NCI-H1417 (cell line): ENCODE data around the gene REN.
A peak's percentile ranks its signal among the peaks of the same experiment; 100 is the strongest.

Source experiments
- DNase-seq, 3 experiments: peaks; one replicate each; lab custom pipeline; 2025; lab: John Stamatoyannopoulos, UW

The REN gene

DNA sequence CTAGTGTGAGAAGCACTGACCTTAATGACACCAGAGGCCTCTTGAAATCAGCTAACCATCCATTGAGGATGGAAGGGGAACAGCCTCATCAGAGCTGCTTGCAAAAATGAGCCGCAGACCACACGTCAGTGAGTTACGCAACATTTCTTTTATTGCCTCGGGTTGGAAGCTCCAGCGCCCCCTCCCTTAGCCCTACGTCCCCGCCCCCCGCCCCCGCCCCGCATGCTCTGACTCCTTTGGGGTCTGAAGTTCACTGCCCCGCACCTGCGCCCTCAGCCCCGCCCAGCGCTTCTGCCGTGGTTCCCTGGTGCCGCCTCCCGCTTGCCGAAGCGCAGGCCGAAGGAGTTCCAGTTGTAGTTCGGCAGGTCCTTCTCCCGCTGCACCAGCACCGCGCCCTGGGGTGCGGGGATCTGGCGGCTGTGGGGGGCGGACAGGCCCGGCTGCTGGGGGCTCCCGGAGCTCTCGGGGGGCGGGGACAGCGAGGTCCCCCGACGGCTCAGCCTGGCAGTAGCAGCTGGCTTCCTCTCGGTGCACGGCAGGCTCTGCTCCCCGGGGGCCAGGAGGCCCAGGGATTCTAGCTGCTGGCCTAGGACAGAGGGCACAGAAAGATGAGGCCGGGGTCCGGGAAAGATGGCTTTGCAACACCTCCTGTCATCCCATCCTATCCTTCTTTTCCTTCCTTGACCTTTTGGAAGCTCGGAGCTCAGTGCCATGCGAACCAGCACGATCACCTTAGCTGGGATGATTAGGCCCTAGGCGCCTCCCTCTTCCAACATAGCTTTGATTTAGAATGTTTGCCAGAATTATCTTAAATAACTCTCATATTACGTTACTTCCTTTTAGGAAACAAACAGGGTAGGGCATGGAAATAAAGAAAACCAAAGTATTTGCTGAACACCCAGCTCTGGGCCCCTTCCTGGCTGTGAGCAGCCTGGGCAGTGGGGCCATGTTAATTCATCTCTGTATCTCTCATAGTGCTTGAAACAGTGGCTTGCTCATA lies 24.4 kb upstream of the REN start:
- peak in 1 of 3 experiments; percentile 25 for DNase-seq

DNA sequence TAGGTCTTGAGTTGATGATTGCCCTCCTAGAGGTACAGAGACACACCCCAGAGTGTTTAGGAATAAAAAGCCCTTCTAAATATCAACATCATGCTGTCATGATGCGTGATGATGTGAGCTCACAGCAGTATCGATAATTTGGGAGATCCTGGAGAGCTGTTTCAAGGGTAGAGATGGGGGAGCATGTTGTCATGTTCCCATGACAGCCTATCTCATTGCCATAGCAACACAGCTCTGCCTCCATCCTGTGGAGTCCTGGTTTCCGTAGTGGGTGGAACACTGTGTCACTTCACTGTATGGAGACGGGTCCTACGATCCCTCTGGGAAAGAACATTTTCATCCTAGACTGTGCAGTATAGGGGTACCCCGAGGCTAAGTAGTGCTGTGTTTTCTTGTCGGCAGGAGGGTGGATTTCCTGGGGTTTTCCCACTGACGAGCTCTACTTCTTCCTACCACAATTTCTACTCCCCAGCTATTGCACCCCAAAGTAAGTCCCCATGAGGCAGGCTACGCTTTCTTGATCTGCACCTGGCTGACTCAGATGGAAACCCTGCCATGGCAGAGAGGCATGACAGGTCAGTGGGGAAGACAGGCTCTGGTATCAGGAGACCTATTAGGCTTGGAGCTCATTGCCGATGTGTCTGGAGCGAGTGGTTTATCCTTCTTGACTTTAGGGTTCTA lies 23.0 kb upstream of the REN start:
- peak in 1 of 3 experiments; percentile 78 for DNase-seq

DNA sequence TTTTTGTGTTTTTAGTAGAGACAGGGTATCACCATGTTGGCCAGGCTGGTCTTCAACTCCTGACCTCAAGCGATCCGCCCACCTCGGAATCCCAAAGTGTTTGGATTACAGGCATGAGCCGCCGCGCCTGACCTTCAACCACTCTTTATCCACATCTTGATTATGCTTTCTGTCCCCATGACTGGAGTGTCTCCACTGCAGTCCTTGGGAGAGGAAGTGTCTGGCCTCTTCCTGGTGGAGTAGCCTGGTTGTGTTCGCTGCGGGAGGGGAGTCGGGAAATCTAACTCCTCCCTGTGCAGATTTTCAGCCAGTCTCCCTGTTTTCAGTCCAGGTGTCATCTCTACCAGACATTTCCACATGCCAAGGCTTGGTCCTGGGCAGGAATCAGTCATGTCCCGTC lies 20.5 kb upstream of the REN start:
- no peak for DNase-seq

DNA sequence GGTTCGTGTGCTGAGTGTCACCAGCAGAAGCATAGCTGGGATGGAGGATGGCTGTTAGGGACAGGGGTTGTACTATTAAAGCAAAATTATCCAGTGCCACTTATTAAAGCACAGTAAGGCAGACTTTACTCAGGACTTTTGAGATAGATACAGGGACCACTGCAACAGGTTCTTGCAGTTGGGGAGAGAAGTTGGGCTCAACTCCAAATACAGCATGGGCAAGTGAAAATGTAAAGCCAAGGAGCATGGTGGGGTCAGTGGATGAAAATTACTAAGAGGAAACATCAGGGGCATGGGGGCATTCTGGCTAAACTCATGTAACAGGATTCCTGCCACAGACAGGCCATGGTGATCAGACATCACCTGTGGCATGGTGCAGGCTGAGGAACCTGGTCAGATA lies 15.0 kb upstream of the REN start:
- DNase-seq = no peak

GRCh38 chr1:204180133-204180532 lies 14.0 kb upstream of the REN start:
- peak in 1 of 3 experiments; percentile 16 for DNase-seq

DNA sequence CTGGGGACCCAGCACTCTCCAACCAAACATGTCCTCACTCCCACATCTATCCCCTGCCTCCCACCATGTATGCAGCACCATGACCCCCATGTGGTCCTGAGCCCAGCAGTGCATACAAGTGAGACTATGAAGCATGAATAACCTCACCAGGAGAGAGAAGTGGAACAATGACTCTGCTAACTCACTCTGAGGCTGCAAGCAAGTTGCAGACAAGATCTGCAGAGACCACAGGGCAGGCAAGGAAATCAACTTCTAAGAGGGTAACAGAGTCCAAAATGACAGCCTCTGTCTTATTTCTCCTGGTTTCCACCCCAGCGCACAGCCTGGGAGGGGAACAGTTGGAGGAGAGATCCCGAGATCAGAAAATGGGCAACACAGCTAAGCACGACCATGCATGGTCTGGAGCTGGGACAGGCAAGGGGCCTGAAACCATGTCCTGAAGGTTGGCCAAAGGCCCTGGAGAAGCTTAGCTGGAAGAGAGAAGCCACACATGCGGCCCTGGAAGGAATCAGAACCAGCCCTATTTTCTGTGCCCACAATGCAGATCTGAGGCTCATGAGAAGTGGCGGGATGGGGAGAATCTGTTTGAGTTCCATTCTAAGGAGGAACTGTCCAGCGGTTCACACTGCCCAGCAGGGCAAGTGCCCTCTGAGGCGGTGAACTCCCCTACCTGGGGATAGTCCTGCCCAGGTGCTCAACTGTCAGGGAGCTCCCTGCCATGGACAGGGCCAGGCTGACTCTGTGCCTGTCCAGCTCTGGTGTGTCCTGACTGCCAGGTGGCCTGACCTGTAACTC lies 12.5 kb upstream of the REN start:
- no peak for DNase-seq

- no peak for DNase-seq
Measured at GRCh38 chr1:204177133-204177532, 11.0 kb upstream of the REN start.

GRCh38 chr1:204176049-204176448 lies 9.9 kb upstream of the REN start:
- DNase-seq = peak in 1 of 3 experiments; percentile 65

DNA sequence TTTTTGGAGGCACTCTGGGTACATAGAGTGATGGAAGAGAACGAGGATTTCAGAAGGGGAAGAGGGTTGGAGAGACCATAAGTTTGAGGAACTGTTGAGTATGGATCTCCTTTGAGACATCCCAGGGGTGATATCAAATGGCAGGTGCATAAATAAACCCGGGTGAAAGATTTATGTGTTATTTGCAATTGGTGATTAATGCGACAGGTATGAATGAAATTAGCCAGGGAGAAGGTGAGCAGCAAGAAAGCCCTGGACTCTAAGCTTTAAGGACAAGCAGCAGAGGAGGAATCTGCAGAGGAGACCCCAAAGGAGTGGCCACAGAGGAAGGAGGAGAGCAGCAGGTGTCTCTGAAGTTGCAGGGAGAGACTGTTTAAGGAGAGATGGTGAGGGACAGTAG lies 8.8 kb upstream of the REN start:
- DNase-seq = no peak

- DNase-seq = no peak
Measured at GRCh38 chr1:204172404-204173029, 6.4 kb upstream of the REN start.

DNA sequence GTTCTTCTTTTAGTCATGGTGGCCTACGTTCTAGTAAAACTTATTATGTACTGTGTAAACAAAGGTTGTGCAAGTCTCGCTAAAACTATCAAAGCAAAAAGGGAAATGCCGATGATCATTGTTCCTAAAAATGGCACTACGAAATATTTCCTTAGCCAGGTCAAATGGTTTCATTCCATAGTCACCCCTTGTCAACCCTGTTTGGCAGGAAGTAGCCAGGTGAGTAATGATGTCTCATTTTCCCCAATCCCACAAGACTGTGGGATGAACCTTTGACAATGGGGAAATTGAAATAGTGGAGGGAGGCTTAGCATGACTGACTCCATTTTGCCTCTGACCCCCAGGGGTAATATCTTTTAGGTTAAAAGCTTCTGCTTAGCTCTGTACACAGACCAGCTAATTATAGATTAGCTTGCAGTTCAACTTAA lies 5.6 kb upstream of the REN start:
- no peak for DNase-seq

GRCh38 chr1:204170494-204171155 lies 4.5 kb upstream of the REN start:
- DNase-seq = no peak

- peak in 1 of 3 experiments; percentile 20 for DNase-seq
Measured at GRCh38 chr1:204169858-204170257, 3.7 kb upstream of the REN start.

- no peak for DNase-seq
Measured at GRCh38 chr1:204167730-204168129, 1.6 kb upstream of the REN start.

DNA sequence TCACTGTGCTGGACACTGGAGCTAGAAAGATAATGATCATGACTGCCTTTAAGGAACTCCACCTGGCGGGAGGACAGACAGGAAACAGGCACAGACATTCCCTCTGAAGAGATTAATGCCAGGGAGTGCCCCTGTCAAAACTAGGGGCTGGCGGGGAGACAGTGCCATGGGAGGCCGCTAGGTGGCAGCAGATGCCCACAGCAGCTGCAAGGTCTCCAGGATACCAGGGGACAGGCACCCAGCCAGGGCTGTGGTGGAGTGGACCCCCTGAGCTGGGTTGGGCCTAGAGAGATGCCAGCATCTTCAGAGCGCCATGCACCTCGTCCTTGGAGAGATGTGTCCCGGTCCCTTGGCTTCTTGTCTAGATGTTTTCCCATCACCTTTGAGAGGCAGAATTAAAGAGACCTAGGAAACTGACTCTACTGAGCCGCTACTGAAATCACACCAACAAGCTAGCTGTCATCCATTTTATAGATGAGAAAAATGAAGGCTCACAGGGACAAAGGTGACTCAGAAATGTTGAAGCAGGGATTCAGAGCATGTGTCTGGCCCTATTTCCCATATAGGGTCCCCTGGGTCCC lies 3.6 kb downstream of the REN start:
- DNase-seq = peak; percentile 79 to 93 (median 93)

GRCh38 chr1:204161609-204162493 lies 4.3 kb downstream of the REN start:
- peak in 1 of 3 experiments; percentile 75 for DNase-seq

GRCh38 chr1:204157962-204158361 lies 8.2 kb downstream of the REN start:
- no peak for DNase-seq

GRCh38 chr1:204155881-204156280 lies 10.3 kb downstream of the REN start:
- no peak for DNase-seq

GRCh38 chr1:204154568-204155255 lies 11.4 kb downstream of the REN start:
- peak in 2 of 3 experiments; percentile 21 to 53 for DNase-seq
